Right atrium auricular region (tissue), 2 donors: Measurements from ENCODE around the gene TNFAIP8L3. TPM values are rescaled to one million over a fixed set of nuclear protein-coding genes. Genes with fewer than 3 reads are reported as not detected.

ENCODE experiments used
- DNase-seq: peaks from one replicate; pipeline ENCODE4 v3.0.0-alpha.2; 2019; ENCODE audit warnings: low spot score
- H3K27ac ChIP-seq, 2 donors: fragments of 200-600 bp; sonication (generic); 1 replicate in 1 of 2; 2 replicates in 1 of 2; pipeline ENCODE4 v1.5.1; 2016 to 2019
- H3K27me3 ChIP-seq, 2 donors: fragments of 200-600 bp; sonication (generic); one replicate each; pipeline versions ENCODE4 v1.5.1 to v1.6.0; 2017 to 2019
- H3K36me3 ChIP-seq: fragments of 200-600 bp; sonication (generic); one replicate; pipeline ENCODE4 v1.5.1; 2016
- H3K4me1 ChIP-seq, 2 donors: fragments of 200-600 bp; sonication (generic); one replicate each; pipeline versions ENCODE4 v1.5.1 to v1.6.0; 2017 to 2019
- H3K4me3 ChIP-seq, 2 donors: fragments of 200-600 bp; sonication (generic); 1 replicate in 1 of 2; 2 replicates in 1 of 2; pipeline ENCODE4 v1.5.1; 2017 to 2019; ENCODE audit warnings: mild to moderate bottlenecking in 1 of 2, moderate library complexity in 1 of 2
- H3K9me3 ChIP-seq, 2 donors: fragments of 200-600 bp; sonication (generic); one replicate each; pipeline ENCODE4 v1.5.1; 2019
- CTCF ChIP-seq, 2 donors: fragments of 200-600 bp; sonication (generic); IDR thresholded peaks; one replicate each; pipeline ENCODE4 v1.5.1; 2019; ENCODE audit warnings: antibody characterized with exemption in 2 of 2
- total RNA-seq, 2 donors: library from RNA; depleted of rRNA; stranded (reverse); fragments of >200 nt; gene quantifications; one replicate each; pipeline ENCODE4 v1.1.0, GENCODE V29; 2016

Gene TNFAIP8L3
- total RNA-seq, 2 donors from 2014 or later: 1.2 to 7.7 TPM

GRCh38 chr15:51079226-51079625 is 15.5 kb downstream of the TNFAIP8L3 start:
- Histone ChIP-seq H3K9me3 (no peaks in the 10 kb centered on the region), H3K4me1 (peaks cover 0 to 17% of the 10 kb centered on the region in 2 donors), H3K36me3 (no peaks in the 10 kb centered on the region), H3K4me3 (no peak overlapping the region), H3K27me3 (no peaks in the 10 kb centered on the region), H3K27ac (no peak overlapping the region)
- DNase-seq: no peak
- TF ChIP-seq CTCF (IDR thresholded peaks at IDR 0.05): no peak

- H3K4me1 ChIP-seq: peaks cover 0 to 17% of the 10 kb centered on the region in 2 donors
- H3K27me3 ChIP-seq: no peaks in the 10 kb centered on the region
- peak overlapping the region; percentile 61 to 70 for H3K27ac ChIP-seq
- H3K36me3 ChIP-seq: no peaks in the 10 kb centered on the region
- TF ChIP-seq CTCF (IDR thresholded peaks at IDR 0.05): no peak
- no peaks in the 10 kb centered on the region for H3K9me3 ChIP-seq
- peak overlapping the region in 1 of 2 donors; percentile 38 for H3K4me3 ChIP-seq
- DNase-seq: peak; percentile 79
Measured at GRCh38 chr15:51077221-51078153, 17.2 kb downstream of the TNFAIP8L3 start.

GRCh38 chr15:51076524-51077220 is 18.0 kb downstream of the TNFAIP8L3 start:
- no peak for TF ChIP-seq CTCF (IDR thresholded peaks at IDR 0.05)
- Histone ChIP-seq H3K36me3 (no peaks in the 10 kb centered on the region), H3K27me3 (no peaks in the 10 kb centered on the region), H3K27ac (peak overlapping the region; percentile 61 to 70), H3K4me1 (peaks cover 0 to 17% of the 10 kb centered on the region in 2 donors), H3K9me3 (no peaks in the 10 kb centered on the region), H3K4me3 (peak overlapping the region in 1 of 2 donors; percentile 38)
- DNase-seq: no peak

- Histone ChIP-seq H3K36me3 (no peaks in the 10 kb centered on the region), H3K27ac (peak overlapping the region; percentile 61 to 70), H3K9me3 (no peaks in the 10 kb centered on the region), H3K4me3 (no peak overlapping the region), H3K27me3 (no peaks in the 10 kb centered on the region), H3K4me1 (peaks cover 0 to 17% of the 10 kb centered on the region in 2 donors)
- no peak for DNase-seq
- TF ChIP-seq CTCF (IDR thresholded peaks at IDR 0.05): no peak
Measured at GRCh38 chr15:51075826-51076523, 18.7 kb downstream of the TNFAIP8L3 start.

- TF ChIP-seq CTCF (IDR thresholded peaks at IDR 0.05): no peak
- H3K36me3 ChIP-seq: no peaks in the 10 kb centered on the region
- no peak for DNase-seq
- peak overlapping the region; percentile 61 to 70 for H3K27ac ChIP-seq
- peaks cover 0 to 17% of the 10 kb centered on the region in 2 donors for H3K4me1 ChIP-seq
- H3K27me3 ChIP-seq: no peaks in the 10 kb centered on the region
- H3K4me3 ChIP-seq: no peak overlapping the region
- no peaks in the 10 kb centered on the region for H3K9me3 ChIP-seq
Measured at GRCh38 chr15:51075364-51075763, 19.3 kb downstream of the TNFAIP8L3 start.
